Lung (tissue), 12 donors: ENCODE measurements around the gene MYOZ3. TPM values are rescaled to one million over a fixed set of nuclear protein-coding genes. Genes with fewer than 3 reads are reported as not detected.
A peak's percentile ranks its signal among the peaks of the same experiment; 100 is the strongest.

ENCODE experiments used
- ATAC-seq: fragments of 200-7000 bp; cut with Tn5 transposase; one replicate; pipeline ENCODE4 v1.9.1; 2020; ENCODE audit warnings: moderate number of reproducible peaks; ENCODE audit not compliant: insufficient read depth, low FRiP score
- DNase-seq, 3 donors: peaks; one replicate each; pipeline ENCODE4 v3.0.0-alpha.2; 2013 to 2017
- H3K27ac ChIP-seq, 2 donors: one replicate each; pipeline ENCODE4 v1.5.1; 2013; ENCODE audit warnings: mild to moderate bottlenecking in 2 of 2, moderate library complexity in 2 of 2, control low read depth in 1 of 2, inconsistent platforms in 1 of 2, low read depth in 1 of 2, low read length in 1 of 2
- H3K27me3 ChIP-seq, 3 donors: one replicate each; pipeline ENCODE4 v1.5.1; 2013; ENCODE audit warnings: low read length in 2 of 3; ENCODE audit not compliant: control insufficient read depth in 3 of 3, insufficient read depth in 3 of 3
- H3K36me3 ChIP-seq, 4 donors: one replicate each; pipeline ENCODE4 v1.5.1; 2013; ENCODE audit warnings: low read length in 4 of 4, mild to moderate bottlenecking in 1 of 4, moderate library complexity in 1 of 4; ENCODE audit not compliant: control insufficient read depth in 4 of 4, insufficient read depth in 4 of 4
- H3K4me1 ChIP-seq, 5 donors: one replicate each; pipeline ENCODE4 v1.5.1; 2013; ENCODE audit warnings: low read length in 5 of 5, mild to moderate bottlenecking in 2 of 5, moderate library complexity in 1 of 5; ENCODE audit not compliant: control insufficient read depth in 5 of 5, insufficient read depth in 5 of 5
- H3K4me3 ChIP-seq: one replicate; pipeline ENCODE4 v1.5.1; 2013; ENCODE audit warnings: mild to moderate bottlenecking, control low read depth, moderate library complexity
- H3K9ac ChIP-seq, 2 donors: one replicate each; pipeline ENCODE4 v1.5.1; 2013; ENCODE audit warnings: low read length in 2 of 2, control low read depth in 1 of 2; ENCODE audit not compliant: insufficient read depth in 1 of 2
- H3K9me3 ChIP-seq, 4 donors: one replicate each; pipeline ENCODE4 v1.5.1; 2013; ENCODE audit warnings: low read length in 3 of 4, mild to moderate bottlenecking in 1 of 4, moderate library complexity in 1 of 4; ENCODE audit not compliant: control insufficient read depth in 4 of 4, insufficient read depth in 3 of 4
- WGBS, 2 donors: extraction: QIAGEN DNeasy Blood & Tissue Kit; methylation state at CpG; one replicate each; pipeline ENCODE4 v1.1.7; 2013; 5-methylcytosine and 5-hydroxymethylcytosine counted together
- polyA plus RNA-seq, 2 donors: library from polyadenylated mRNA; stranded (reverse); fragments of 200-250 nt; gene quantifications; one replicate each; pipeline ENCODE4 v1.2.1, GENCODE V29; 2013
- total RNA-seq, 2 donors: library from RNA; depleted of rRNA in 1 of 2; stranded (reverse); fragments of >200 nt in 1 of 2; gene quantifications; one replicate each; pipeline ENCODE4 v1.2.1, GENCODE V29; 2014 to 2021
- TF ChIP-seq, protein P1 (sequence below): IDR thresholded peaks from 2 replicates; pipeline ENCODE4 v1.5.1; 2012; ENCODE audit warnings: mild to moderate bottlenecking; ENCODE audit errors: control extremely low read depth, extremely low read depth
- donor health status: control.
- donor health status: control.
- donor health status: Bipolar disorder and iron deficiency.
- donor health status: healthy.
- donor health status: DM: yes; HTN: yes; CAD: no.

The MYOZ3 gene
- total and polyA plus RNA-seq, 4 donors, result 0.39 to 2.4 (median 0.48) TPM

DNA sequence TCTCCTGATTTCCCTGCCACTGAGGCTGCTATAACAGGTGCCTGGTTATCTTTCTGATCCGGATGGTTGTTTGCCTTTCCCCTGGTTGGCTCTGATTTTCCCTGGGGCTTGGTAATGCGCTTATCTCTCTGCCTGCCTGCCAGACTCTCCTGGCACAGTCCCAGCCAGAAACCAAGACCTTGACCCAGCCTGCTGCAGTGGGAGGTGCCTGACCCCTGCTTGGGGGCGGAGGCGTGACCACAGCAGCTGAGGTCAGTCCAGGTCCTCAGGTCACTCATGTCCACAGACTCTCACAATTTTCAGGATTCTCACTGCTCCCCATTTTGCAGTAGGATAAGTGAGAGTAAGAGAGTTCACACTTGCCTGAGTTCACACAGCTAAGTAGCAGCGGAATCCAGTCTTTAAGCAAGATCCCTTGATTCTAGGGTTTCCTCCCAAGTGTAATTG is 45.0 kb upstream of the MYOZ3 start:
- TF ChIP-seq, protein P1, sequence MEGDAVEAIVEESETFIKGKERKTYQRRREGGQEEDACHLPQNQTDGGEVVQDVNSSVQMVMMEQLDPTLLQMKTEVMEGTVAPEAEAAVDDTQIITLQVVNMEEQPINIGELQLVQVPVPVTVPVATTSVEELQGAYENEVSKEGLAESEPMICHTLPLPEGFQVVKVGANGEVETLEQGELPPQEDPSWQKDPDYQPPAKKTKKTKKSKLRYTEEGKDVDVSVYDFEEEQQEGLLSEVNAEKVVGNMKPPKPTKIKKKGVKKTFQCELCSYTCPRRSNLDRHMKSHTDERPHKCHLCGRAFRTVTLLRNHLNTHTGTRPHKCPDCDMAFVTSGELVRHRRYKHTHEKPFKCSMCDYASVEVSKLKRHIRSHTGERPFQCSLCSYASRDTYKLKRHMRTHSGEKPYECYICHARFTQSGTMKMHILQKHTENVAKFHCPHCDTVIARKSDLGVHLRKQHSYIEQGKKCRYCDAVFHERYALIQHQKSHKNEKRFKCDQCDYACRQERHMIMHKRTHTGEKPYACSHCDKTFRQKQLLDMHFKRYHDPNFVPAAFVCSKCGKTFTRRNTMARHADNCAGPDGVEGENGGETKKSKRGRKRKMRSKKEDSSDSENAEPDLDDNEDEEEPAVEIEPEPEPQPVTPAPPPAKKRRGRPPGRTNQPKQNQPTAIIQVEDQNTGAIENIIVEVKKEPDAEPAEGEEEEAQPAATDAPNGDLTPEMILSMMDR, result no peak
- DNase-seq (peak in 2 of 3 donors; percentile 40 to 54), ATAC-seq (no peak)
- peaks cover 36 to 73% (median 50%) of the 10 kb centered on the region in 5 donors for H3K4me1 ChIP-seq
- H3K9ac ChIP-seq, result no peak overlapping the region
- no peaks in the 10 kb centered on the region for H3K36me3 ChIP-seq
- no peak overlapping the region for H3K4me3 ChIP-seq
- H3K27me3 ChIP-seq, result no peaks in the 10 kb centered on the region
- no peaks in the 10 kb centered on the region for H3K9me3 ChIP-seq
- 42 to 54% methylated on average over 5 of the region's 5 CpGs for WGBS, 2 donors
- H3K27ac ChIP-seq, result peak overlapping the region; percentile 54 to 92

GRCh38 chr5:150616506-150616905 is 44.5 kb upstream of the MYOZ3 start:
- 95 to 100% methylated on average over 1 of the region's 1 CpG for WGBS, 2 donors
- Histone ChIP-seq H3K9me3 (no peaks in the 10 kb centered on the region), H3K4me3 (no peak overlapping the region), H3K36me3 (no peaks in the 10 kb centered on the region), H3K27ac (peak overlapping the region; percentile 54 to 92), H3K4me1 (peaks cover 36 to 73% (median 48%) of the 10 kb centered on the region in 5 donors), H3K27me3 (no peaks in the 10 kb centered on the region), H3K9ac (no peak overlapping the region)
- no peak for ATAC-seq
- DNase-seq, result no peak
- TF ChIP-seq, protein P1, result no peak

DNA sequence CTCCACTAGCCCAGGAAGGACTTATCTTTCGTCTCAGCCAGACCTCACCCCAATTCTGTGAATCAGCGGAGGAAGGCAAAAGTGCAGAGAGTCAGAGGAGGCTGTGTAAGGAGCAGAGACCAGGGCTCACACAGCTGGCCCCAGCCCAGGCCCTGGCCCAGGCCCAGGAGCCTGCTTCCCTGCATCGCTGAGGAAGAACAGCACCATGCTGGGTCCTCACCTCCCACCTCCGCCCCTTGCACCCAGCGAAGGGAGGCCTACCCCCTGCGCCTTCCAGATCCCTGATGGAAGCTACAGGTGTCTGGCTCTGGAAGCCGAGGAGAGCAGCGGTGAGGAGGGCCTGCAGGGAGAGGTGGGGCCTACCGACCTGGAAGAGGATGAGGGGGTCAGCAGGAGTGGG is 42.9 kb upstream of the MYOZ3 start:
- no peaks in the 10 kb centered on the region for H3K9me3 ChIP-seq
- H3K9ac ChIP-seq, result peak overlapping the region in 1 of 2 donors; percentile 51
- 72 to 86% methylated on average over 7 to 9 of the region's 9 CpGs for WGBS, 2 donors
- H3K27ac ChIP-seq, result peak overlapping the region; percentile 75 to 86
- H3K4me3 ChIP-seq, result no peak overlapping the region
- DNase-seq (peak; percentile 64 to 72 (median 70)), ATAC-seq (no peak)
- H3K4me1 ChIP-seq, result peaks cover 25 to 64% (median 39%) of the 10 kb centered on the region in 5 donors
- no peaks in the 10 kb centered on the region for H3K36me3 ChIP-seq
- TF ChIP-seq, protein P1, result no peak
- no peaks in the 10 kb centered on the region for H3K27me3 ChIP-seq
